Measurements from ENCODE around the gene ENAH. TPM values are rescaled to one million over a fixed set of nuclear protein-coding genes. Genes with fewer than 3 reads are reported as not detected.
"Not testable (repeated sequence)": the region's sequence is repeated elsewhere in the genome, so short reads cannot be mapped to it uniquely, and the experiment has no call there.

Gene ENAH
- total and polyA plus RNA-seq, 10 donors: 5.1 to 98.1 (median 44.8) TPM

GRCh38 chr1:225697428-225697827, 44.5 kb upstream of the ENAH start:
- no peak for DNase-seq
- WGBS, 5 donors: 62 to 81% (median 75%) methylated on average over 4 of the region's 4 CpGs
- intact Hi-C loops (cut with DNase I; ENCODE audit: low total_unique reads): no loop called here

GRCh38 chr1:225695578-225696337, 42.8 kb upstream of the ENAH start:
- H3K27me3 ChIP-seq (replicated peaks in 1 of 7): no peaks in the 10 kb centered on the region
- WGBS, 5 donors: 79 to 89% (median 82%) methylated on average over 6 of the region's 6 CpGs
- no peaks in the 10 kb centered on the region for H3K9me3 ChIP-seq
- H3K4me1 ChIP-seq: peaks cover 0 to 24% (median 10%) of the 10 kb centered on the region in 6 donors
- intact Hi-C loops (cut with DNase I; ENCODE audit: low total_unique reads): no loop called here
- no peaks in the 10 kb centered on the region for H3K36me3 ChIP-seq
- H3K27ac ChIP-seq: no peak overlapping the region
- DNase-seq: no peak
- TF ChIP-seq POLR2AphosphoS5 (IDR thresholded peaks at IDR 0.05): no peak
- TF ChIP-seq CTCF (IDR thresholded peaks at IDR 0.05 in 8 of 11, conservative IDR thresholded peaks at IDR 0.05 in 3 of 11): no peak
- TF ChIP-seq POLR2A (IDR thresholded peaks at IDR 0.05): no peak
- no peak overlapping the region for H3K4me3 ChIP-seq

More at GRCh38 chr1:225697428-225697827, 44.5 kb upstream of the ENAH start:
- Histone ChIP-seq H3K4me3 (no peak overlapping the region), H3K36me3 (no peaks in the 10 kb centered on the region), H3K4me1 (peaks cover 0 to 24% (median 10%) of the 10 kb centered on the region in 6 donors), H3K27ac (no peak overlapping the region), H3K27me3 (replicated peaks in 1 of 7) (no peaks in the 10 kb centered on the region), H3K9me3 (no peaks in the 10 kb centered on the region)
- TF ChIP-seq POLR2AphosphoS5 (IDR thresholded peaks at IDR 0.05): no peak
- no peak for TF ChIP-seq POLR2A (IDR thresholded peaks at IDR 0.05)
- no peak for TF ChIP-seq CTCF (IDR thresholded peaks at IDR 0.05 in 8 of 11, conservative IDR thresholded peaks at IDR 0.05 in 3 of 11)

GRCh38 chr1:225694151-225694603, 41.3 kb upstream of the ENAH start:
- Histone ChIP-seq H3K36me3 (no peaks in the 10 kb centered on the region), H3K27me3 (replicated peaks in 1 of 7) (no peaks in the 10 kb centered on the region), H3K9me3 (no peaks in the 10 kb centered on the region), H3K27ac (peak overlapping the region in 4 of 8 donors; percentile 10 to 54 (median 36)), H3K4me1 (peaks cover 0 to 19% (median 7%) of the 10 kb centered on the region in 6 donors), H3K4me3 (no peak overlapping the region)
- TF ChIP-seq POLR2AphosphoS5 (IDR thresholded peaks at IDR 0.05): peak in 1 of 3 donors; percentile 72
- TF ChIP-seq POLR2A (IDR thresholded peaks at IDR 0.05): no peak
- intact Hi-C loops (cut with DNase I; ENCODE audit: low total_unique reads): no loop called here
- no peak for DNase-seq
- WGBS, 5 donors: 41 to 63% (median 60%) methylated on average over 2 of the region's 2 CpGs

- H3K4me1 ChIP-seq: peaks cover 0 to 18% (median 6%) of the 10 kb centered on the region in 6 donors
- DNase-seq; H3K27me3 ChIP-seq (replicated peaks in 1 of 7); H3K4me3 ChIP-seq; H3K36me3 ChIP-seq; intact Hi-C loops (cut with DNase I; ENCODE audit: low total_unique reads); H3K9me3 ChIP-seq; H3K27ac ChIP-seq: not testable (repeated sequence)
- 87 to 97% (median 90%) methylated on average over 6 of the region's 6 CpGs for WGBS, 5 donors
Observed at GRCh38 chr1:225693697-225694096, 40.8 kb upstream of the ENAH start.

GRCh38 chr1:225693085-225693696, 40.3 kb upstream of the ENAH start:
- TF ChIP-seq POLR2A (IDR thresholded peaks at IDR 0.05) (no peak), CTCF (IDR thresholded peaks at IDR 0.05 in 8 of 11, conservative IDR thresholded peaks at IDR 0.05 in 3 of 11) (no peak), POLR2AphosphoS5 (IDR thresholded peaks at IDR 0.05) (no peak)
- no peak overlapping the region for H3K4me3 ChIP-seq
- H3K27ac ChIP-seq: no peak overlapping the region
- H3K36me3 ChIP-seq: no peaks in the 10 kb centered on the region
- DNase-seq: no peak
- H3K4me1 ChIP-seq: peaks cover 3 to 18% (median 7%) of the 10 kb centered on the region in 6 donors
- intact Hi-C loops (cut with DNase I; ENCODE audit: low total_unique reads): no loop called here
- H3K27me3 ChIP-seq (replicated peaks in 1 of 7): no peaks in the 10 kb centered on the region
- WGBS, 5 donors: 87 to 95% (median 89%) methylated on average over 6 of the region's 6 CpGs
- no peaks in the 10 kb centered on the region for H3K9me3 ChIP-seq
